Thyroid gland (tissue), 4 donors: ENCODE results near the gene GREB1. TPM values are rescaled to one million over a fixed set of nuclear protein-coding genes. Genes with fewer than 3 reads are reported as not detected.

ENCODE experiments used
- DNase-seq, 2 donors: peaks; one replicate each; pipeline ENCODE4 v3.0.0-alpha.2; 2019
- H3K27ac ChIP-seq, 3 donors: fragments of 200-600 bp; sonication (generic); 1 replicate in 2 of 3; 2 replicates in 1 of 3; pipeline ENCODE4 v1.5.1; 2016 to 2019; ENCODE audit warnings: mild to moderate bottlenecking in 1 of 3, moderate library complexity in 1 of 3
- H3K27me3 ChIP-seq: fragments of 200-600 bp; sonication (generic); one replicate; pipeline ENCODE4 v1.5.1; 2019
- H3K36me3 ChIP-seq, 2 donors: fragments of 200-600 bp; sonication (generic); one replicate each; pipeline ENCODE4 v1.5.1; 2016 to 2019
- H3K4me1 ChIP-seq, 2 donors: fragments of 200-600 bp; sonication (generic); one replicate each; pipeline ENCODE4 v1.5.1; 2017 to 2019
- H3K4me3 ChIP-seq, 3 donors: fragments of 200-600 bp; sonication (generic); replicated peaks in 1 of 3; 1 replicate in 2 of 3; 2 replicates in 1 of 3; pipeline ENCODE4 v1.5.1; 2016; ENCODE audit warnings: mild to moderate bottlenecking in 1 of 3
- H3K9me3 ChIP-seq: fragments of 200-600 bp; sonication (generic); one replicate; pipeline ENCODE4 v1.5.1; 2017
- CTCF ChIP-seq, 6 experiments: fragments of 200-600 bp in 3 of 6; fragments of 450-650 bp in 3 of 6; sonication (generic) in 3 of 6; IDR thresholded peaks; one replicate each; pipeline ENCODE4 v1.5.1; 2016 to 2019; ENCODE audit warnings: antibody characterized with exemption in 6 of 6, mild to moderate bottlenecking in 2 of 6, inconsistent platforms in 1 of 6, moderate library complexity in 1 of 6
- POLR2A ChIP-seq, 2 donors: fragments of 450-650 bp; IDR thresholded peaks; one replicate each; pipeline ENCODE4 v1.6.1; 2017; ENCODE audit warnings: antibody characterized with exemption in 2 of 2, mild to moderate bottlenecking in 2 of 2, moderate library complexity in 1 of 2
- WGBS, 2 donors: methylation state at CpG; one replicate each; pipeline ENCODE4 v1.1.5; 2017; 5-methylcytosine and 5-hydroxymethylcytosine counted together
- intact Hi-C: fragments of 100-400 bp; cut with DNase I; formaldehyde crosslinking; loops from one replicate; pipeline ENCODE4 v1.15.1; 2023
- total RNA-seq, 4 donors: library from RNA; depleted of rRNA; stranded (reverse); fragments of >200 nt; gene quantifications; one replicate each; pipeline ENCODE4 v1.2.3, GENCODE V29; 2016

The GREB1 gene
- 1 to 10 TPM in 3 of 4 donors, under 1 TPM in 1; 0.94 to 4.2 (median 2.0) TPM for total RNA-seq

GRCh38 chr2:11533278-11534070 lies at the start of gene GREB1:
Gene GREB1, plus strand, starts transcription at chr2:11534045. Its CDS starts 22,570 bp downstream, at chr2:11556615.
- TF ChIP-seq POLR2A (IDR thresholded peaks at IDR 0.05) (no peak), CTCF (IDR thresholded peaks at IDR 0.05) (no peak)
- H3K4me1 ChIP-seq = no peaks in the 10 kb centered on the region
- no peaks in the 10 kb centered on the region for H3K9me3 ChIP-seq
- DNase-seq = no peak
- WGBS, 2 donors = 77 to 84% methylated on average over 9 of the region's 9 CpGs
- intact Hi-C loops = no loop called here
- no peaks in the 10 kb centered on the region for H3K36me3 ChIP-seq
- H3K4me3 ChIP-seq = no peak within 1 kb of the TSS
- H3K27me3 ChIP-seq = no peaks in the 10 kb centered on the region
- H3K27ac ChIP-seq = no peak within 1 kb of the TSS

- no peak overlapping the region for H3K27ac ChIP-seq
- intact Hi-C loops = no loop called here
Measured at GRCh38 chr2:11488809-11489208, 45.0 kb upstream of the GREB1 start.

GRCh38 chr2:11490194-11490593 lies 43.7 kb upstream of the GREB1 start:
- intact Hi-C loops = no loop called here
- no peak for TF ChIP-seq POLR2A (IDR thresholded peaks at IDR 0.05)
- TF ChIP-seq CTCF (IDR thresholded peaks at IDR 0.05) = no peak
- no peaks in the 10 kb centered on the region for H3K4me1 ChIP-seq
- no peak for DNase-seq
- no peak overlapping the region for H3K4me3 ChIP-seq
- no peaks in the 10 kb centered on the region for H3K36me3 ChIP-seq
- H3K27ac ChIP-seq = no peak overlapping the region
- WGBS, 2 donors = 95 to 97% methylated on average over 5 of the region's 5 CpGs
- no peaks in the 10 kb centered on the region for H3K27me3 ChIP-seq
- no peaks in the 10 kb centered on the region for H3K9me3 ChIP-seq

More at GRCh38 chr2:11488809-11489208, 45.0 kb upstream of the GREB1 start:
- TF ChIP-seq POLR2A (IDR thresholded peaks at IDR 0.05) = no peak
- TF ChIP-seq CTCF (IDR thresholded peaks at IDR 0.05) = no peak
- Histone ChIP-seq H3K4me3 (no peak overlapping the region), H3K4me1 (no peaks in the 10 kb centered on the region), H3K27me3 (peaks cover 5% of the 10 kb centered on the region), H3K9me3 (no peaks in the 10 kb centered on the region), H3K36me3 (no peaks in the 10 kb centered on the region)
- WGBS, 2 donors = 63 to 72% methylated on average over 3 of the region's 3 CpGs
- no peak for DNase-seq

- no peaks in the 10 kb centered on the region for H3K4me1 ChIP-seq
- H3K36me3 ChIP-seq = no peaks in the 10 kb centered on the region
- H3K9me3 ChIP-seq = no peaks in the 10 kb centered on the region
- 58 to 60% methylated on average over 3 of the region's 3 CpGs for WGBS, 2 donors
- no peaks in the 10 kb centered on the region for H3K27me3 ChIP-seq
- H3K27ac ChIP-seq = no peak overlapping the region
- no peak for DNase-seq
- H3K4me3 ChIP-seq = no peak overlapping the region
- no peak for TF ChIP-seq POLR2A (IDR thresholded peaks at IDR 0.05)
- no peak for TF ChIP-seq CTCF (IDR thresholded peaks at IDR 0.05)
- intact Hi-C loops = no loop called here
Measured at GRCh38 chr2:11491348-11491933, 42.4 kb upstream of the GREB1 start.

- no peaks in the 10 kb centered on the region for H3K36me3 ChIP-seq
- intact Hi-C loops = no loop called here
- H3K27ac ChIP-seq = no peak overlapping the region
- no peaks in the 10 kb centered on the region for H3K9me3 ChIP-seq
- H3K4me1 ChIP-seq = no peaks in the 10 kb centered on the region
- H3K4me3 ChIP-seq = no peak overlapping the region
- H3K27me3 ChIP-seq = no peaks in the 10 kb centered on the region
- WGBS, 2 donors = 76 to 86% methylated on average over 3 of the region's 3 CpGs
- no peak for TF ChIP-seq POLR2A (IDR thresholded peaks at IDR 0.05)
- TF ChIP-seq CTCF (IDR thresholded peaks at IDR 0.05) = no peak
- no peak for DNase-seq
Measured at GRCh38 chr2:11492244-11492643, 41.6 kb upstream of the GREB1 start.
